ENCODE data around the gene WWC2.

Gene WWC2

GRCh38 chr4:183344523-183345255 lies 245.6 kb downstream of the WWC2 start:
- H4K20me1 ChIP-seq (ENCODE audit: insufficient read depth, low read length, poor library complexity, severe bottlenecking) = no peaks in the 10 kb centered on the region
- no peak overlapping the region for H3K4me3 ChIP-seq (ENCODE audit: low read length, poor library complexity, severe bottlenecking)
- H2AFZ ChIP-seq (ENCODE audit: low read length) = no peak overlapping the region
- H3K4me2 ChIP-seq (ENCODE audit: low read depth, low read length, poor library complexity, severe bottlenecking) = no peak overlapping the region
- TF ChIP-seq EZH2phosphoT487 (IDR thresholded peaks at IDR 0.05; ENCODE audit: borderline replicate concordance) = no peak
- no peak for TF ChIP-seq CTCF (conservative IDR thresholded peaks at IDR 0.05; ENCODE audit: low read length)
- no peaks in the 10 kb centered on the region for H3K9me2 ChIP-seq (replicated peaks; ENCODE audit: low read depth, low read length)
- H3K79me2 ChIP-seq (ENCODE audit: insufficient read depth, low read length) = no peaks in the 10 kb centered on the region
- no peaks in the 10 kb centered on the region for H3K27me3 ChIP-seq (ENCODE audit: insufficient read depth, low read length, poor library complexity, severe bottlenecking)
- no peaks in the 10 kb centered on the region for H3K36me3 ChIP-seq (ENCODE audit: insufficient read depth, low read length)
- no peaks in the 10 kb centered on the region for H3K4me1 ChIP-seq (ENCODE audit: insufficient read depth, low read length, poor library complexity, severe bottlenecking)
- H3F3A ChIP-seq (ENCODE audit: low read depth) = no peaks in the 10 kb centered on the region
- H3K9me3 ChIP-seq (ENCODE audit: insufficient read depth, low read depth, low read length) = no peaks in the 10 kb centered on the region
- no peak overlapping the region for H3K9ac ChIP-seq (ENCODE audit: low read depth, low read length, poor library complexity, severe bottlenecking)

DNA sequence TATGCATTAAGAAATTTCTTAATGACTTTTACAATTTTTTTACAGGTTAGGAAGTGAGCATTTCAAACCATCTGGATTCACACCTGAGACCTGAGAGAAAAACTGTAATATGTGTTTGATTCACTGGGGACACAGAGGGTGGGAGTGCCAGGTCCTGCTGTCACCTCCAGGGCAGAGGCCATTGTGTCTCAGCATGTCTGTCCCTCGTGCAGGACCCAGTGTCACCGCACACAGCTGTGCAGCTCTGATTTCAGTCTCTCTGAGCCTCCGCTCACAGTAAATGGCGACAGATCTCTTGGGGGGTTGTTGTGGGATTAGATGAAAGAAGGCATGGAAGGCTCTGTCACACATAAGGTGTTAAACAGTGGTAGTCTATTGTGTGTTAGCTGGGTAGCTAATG lies 246.2 kb downstream of the WWC2 start:
- Histone ChIP-seq H3K4me2 (ENCODE audit: low read depth, low read length, poor library complexity, severe bottlenecking) (no peak overlapping the region), H3K9me2 (replicated peaks; ENCODE audit: low read depth, low read length) (no peaks in the 10 kb centered on the region), H3K9ac (ENCODE audit: low read depth, low read length, poor library complexity, severe bottlenecking) (no peak overlapping the region), H3F3A (ENCODE audit: low read depth) (no peaks in the 10 kb centered on the region), H3K9me3 (ENCODE audit: insufficient read depth, low read depth, low read length) (no peaks in the 10 kb centered on the region), H3K27me3 (ENCODE audit: insufficient read depth, low read length, poor library complexity, severe bottlenecking) (no peaks in the 10 kb centered on the region), H3K79me2 (ENCODE audit: insufficient read depth, low read length) (no peaks in the 10 kb centered on the region), H4K20me1 (ENCODE audit: insufficient read depth, low read length, poor library complexity, severe bottlenecking) (no peaks in the 10 kb centered on the region), H3K4me3 (ENCODE audit: low read length, poor library complexity, severe bottlenecking) (no peak overlapping the region), H3K4me1 (ENCODE audit: insufficient read depth, low read length, poor library complexity, severe bottlenecking) (no peaks in the 10 kb centered on the region), H2AFZ (ENCODE audit: low read length) (no peak overlapping the region), H3K36me3 (ENCODE audit: insufficient read depth, low read length) (no peaks in the 10 kb centered on the region)
- TF ChIP-seq EZH2phosphoT487 (IDR thresholded peaks at IDR 0.05; ENCODE audit: borderline replicate concordance) (no peak), CTCF (conservative IDR thresholded peaks at IDR 0.05; ENCODE audit: low read length) (no peak)

GRCh38 chr4:183347146-183347545 lies 248.1 kb downstream of the WWC2 start:
- Histone ChIP-seq H3F3A (ENCODE audit: low read depth) (no peaks in the 10 kb centered on the region), H3K79me2 (ENCODE audit: insufficient read depth, low read length) (no peaks in the 10 kb centered on the region), H3K9me3 (ENCODE audit: insufficient read depth, low read depth, low read length) (no peaks in the 10 kb centered on the region), H3K9ac (ENCODE audit: low read depth, low read length, poor library complexity, severe bottlenecking) (no peak overlapping the region), H3K4me2 (ENCODE audit: low read depth, low read length, poor library complexity, severe bottlenecking) (no peak overlapping the region), H3K36me3 (ENCODE audit: insufficient read depth, low read length) (no peaks in the 10 kb centered on the region), H3K4me3 (ENCODE audit: low read length, poor library complexity, severe bottlenecking) (no peak overlapping the region), H3K4me1 (ENCODE audit: insufficient read depth, low read length, poor library complexity, severe bottlenecking) (no peaks in the 10 kb centered on the region), H2AFZ (ENCODE audit: low read length) (no peak overlapping the region), H3K27me3 (ENCODE audit: insufficient read depth, low read length, poor library complexity, severe bottlenecking) (no peaks in the 10 kb centered on the region), H3K9me2 (replicated peaks; ENCODE audit: low read depth, low read length) (no peaks in the 10 kb centered on the region), H4K20me1 (ENCODE audit: insufficient read depth, low read length, poor library complexity, severe bottlenecking) (no peaks in the 10 kb centered on the region)
- TF ChIP-seq EZH2phosphoT487 (IDR thresholded peaks at IDR 0.05; ENCODE audit: borderline replicate concordance) (no peak), CTCF (conservative IDR thresholded peaks at IDR 0.05; ENCODE audit: low read length) (no peak)

Measured in Loucy (cell line).